GM18870 (cell line): ENCODE results near the gene AOPEP.

Experiments used
- ATAC-seq: cut with Tn5 transposase; IDR thresholded peaks from one replicate; pipeline ENCODE4 v1.9.1; 2021; ENCODE audit warnings: moderate library complexity; ENCODE audit not compliant: unreplicated experiment

Gene AOPEP

DNA sequence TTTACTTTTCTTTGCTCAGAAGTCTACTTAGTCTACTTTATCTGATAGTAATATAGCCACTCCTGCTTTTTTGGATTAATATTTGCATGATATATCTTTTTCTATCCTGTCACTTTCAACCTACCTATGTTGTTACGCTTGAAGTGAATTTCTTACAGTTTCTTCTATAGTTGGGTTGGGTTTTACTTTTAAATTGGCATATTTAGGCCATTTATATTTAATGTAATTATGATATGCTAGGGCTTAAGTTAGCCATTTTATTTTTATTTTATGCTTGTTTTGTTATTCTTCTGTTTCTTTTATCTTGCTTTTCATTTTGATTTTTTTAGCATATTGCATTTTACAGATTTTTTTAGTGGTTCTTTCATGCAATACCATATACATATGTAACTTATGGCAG is 164.7 kb downstream of the AOPEP start:
- no peak for ATAC-seq

DNA sequence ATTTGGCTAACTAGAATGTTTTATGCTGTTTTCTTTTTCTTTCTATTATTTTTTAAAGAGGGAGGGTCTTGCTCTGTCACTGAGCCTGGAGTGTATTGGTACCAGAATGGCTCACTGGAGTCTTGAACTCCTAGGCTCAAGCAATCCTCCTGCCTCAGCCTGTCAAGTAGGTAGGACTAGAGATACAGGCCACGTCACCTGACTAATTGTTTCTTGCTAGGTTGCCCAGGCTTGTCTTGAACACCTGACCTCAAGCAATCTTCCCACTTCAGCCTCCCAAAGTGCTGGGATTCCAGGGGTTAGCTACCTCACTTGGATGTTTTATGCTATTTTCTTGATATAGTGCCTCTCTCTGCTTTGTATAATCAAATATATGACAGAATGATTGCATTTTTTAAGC is 166.2 kb downstream of the AOPEP start:
- ATAC-seq, result no peak

DNA sequence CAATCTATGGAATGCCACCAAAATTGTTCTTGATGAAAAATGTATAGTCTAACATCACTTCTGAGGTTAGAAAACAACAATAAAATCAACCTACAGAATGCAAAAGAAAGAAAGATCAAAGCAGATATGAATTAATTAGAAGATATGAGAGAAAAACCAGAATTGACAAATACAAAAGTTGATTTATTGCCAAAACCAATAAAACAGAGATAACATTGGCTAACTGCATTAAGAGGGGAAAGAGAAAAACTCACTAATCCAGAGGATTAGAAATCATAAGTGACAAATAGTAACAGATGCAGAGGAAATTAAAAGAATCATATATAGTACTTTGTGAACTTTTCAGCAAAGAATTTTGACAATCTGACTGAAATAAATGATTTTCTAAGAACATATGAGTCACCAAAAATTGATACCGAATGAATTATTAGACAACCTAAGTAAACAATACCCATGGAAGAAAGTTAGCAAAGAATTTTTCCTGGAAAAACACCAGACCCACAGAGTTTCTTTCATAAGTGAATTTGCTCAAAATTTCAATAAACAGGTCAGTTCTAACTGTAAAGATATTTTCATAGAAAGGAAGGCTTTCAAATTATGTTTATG is 167.7 kb downstream of the AOPEP start:
- no peak for ATAC-seq

DNA sequence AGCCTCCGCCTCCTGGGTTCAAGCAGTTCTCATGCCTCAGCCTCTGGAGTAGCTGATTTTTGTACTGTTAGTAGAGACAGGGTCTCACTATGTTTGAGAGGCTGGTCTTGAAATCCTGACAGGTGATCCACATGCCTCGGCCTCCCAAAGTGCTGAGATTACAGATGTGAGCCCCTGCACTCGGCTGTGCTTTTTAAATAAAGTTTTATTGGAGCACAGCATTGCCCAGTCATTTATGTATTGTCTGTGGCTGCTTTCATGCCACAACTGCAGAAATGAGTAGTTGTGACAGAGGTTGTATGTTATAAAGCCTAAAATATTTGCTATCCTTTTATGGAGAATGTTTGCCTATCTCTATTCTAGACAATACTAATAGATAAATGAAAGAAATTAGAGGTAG is 169.2 kb downstream of the AOPEP start:
- no peak for ATAC-seq

DNA sequence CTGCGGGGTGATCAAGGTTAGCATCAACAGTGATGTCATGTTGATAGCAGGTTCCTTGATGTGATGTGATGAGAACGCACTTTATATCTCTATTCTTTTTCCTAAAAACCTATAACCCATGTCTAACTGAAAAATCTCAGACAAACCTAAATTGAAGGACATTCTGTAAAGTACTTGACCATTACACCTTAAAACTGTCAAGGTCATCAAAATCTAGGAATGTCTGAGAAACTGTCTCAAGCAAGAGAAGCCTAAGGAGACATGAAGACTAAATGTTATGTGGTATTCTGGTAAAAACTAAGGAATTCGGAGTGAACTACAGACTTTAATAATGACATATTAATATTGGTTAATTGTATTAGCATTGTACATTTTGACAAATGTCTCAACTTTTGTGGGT is 170.0 kb downstream of the AOPEP start:
- ATAC-seq, result no peak

DNA sequence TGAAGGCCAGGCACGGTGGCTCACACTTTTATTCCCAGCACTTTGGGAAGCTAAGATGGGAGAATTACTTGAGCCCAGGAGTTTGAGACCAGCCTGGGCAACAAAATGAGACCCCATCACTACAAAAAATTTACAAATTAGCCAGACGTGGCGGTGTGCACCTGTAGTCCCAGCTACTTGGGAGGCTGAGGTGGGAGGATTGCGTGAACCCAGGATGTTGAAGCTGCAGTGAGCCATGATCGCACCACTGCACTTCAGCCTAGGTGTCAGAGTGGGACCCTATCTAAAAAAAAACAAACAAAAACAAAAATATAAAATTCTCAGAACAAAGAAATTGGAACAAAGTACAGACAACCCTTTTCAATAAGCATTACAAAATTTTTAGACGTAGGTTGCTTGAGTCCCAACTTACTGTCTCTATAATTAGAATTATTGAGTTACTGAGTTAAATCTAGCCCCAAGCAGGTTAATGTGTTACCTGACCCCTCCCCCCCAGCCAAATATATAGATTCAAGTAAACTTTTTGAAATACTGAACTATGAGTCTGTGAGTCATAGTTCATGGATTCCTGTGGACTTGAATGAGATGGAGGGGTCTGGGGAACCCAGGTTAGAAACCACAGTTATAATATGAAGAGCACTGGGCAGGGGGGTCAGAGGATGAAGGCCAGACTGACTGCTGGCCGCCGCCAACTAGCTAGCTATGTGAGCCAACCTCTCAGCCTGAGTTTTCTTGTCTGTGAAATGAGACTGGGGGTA is 173.1 kb downstream of the AOPEP start:
- ATAC-seq, result no peak

DNA sequence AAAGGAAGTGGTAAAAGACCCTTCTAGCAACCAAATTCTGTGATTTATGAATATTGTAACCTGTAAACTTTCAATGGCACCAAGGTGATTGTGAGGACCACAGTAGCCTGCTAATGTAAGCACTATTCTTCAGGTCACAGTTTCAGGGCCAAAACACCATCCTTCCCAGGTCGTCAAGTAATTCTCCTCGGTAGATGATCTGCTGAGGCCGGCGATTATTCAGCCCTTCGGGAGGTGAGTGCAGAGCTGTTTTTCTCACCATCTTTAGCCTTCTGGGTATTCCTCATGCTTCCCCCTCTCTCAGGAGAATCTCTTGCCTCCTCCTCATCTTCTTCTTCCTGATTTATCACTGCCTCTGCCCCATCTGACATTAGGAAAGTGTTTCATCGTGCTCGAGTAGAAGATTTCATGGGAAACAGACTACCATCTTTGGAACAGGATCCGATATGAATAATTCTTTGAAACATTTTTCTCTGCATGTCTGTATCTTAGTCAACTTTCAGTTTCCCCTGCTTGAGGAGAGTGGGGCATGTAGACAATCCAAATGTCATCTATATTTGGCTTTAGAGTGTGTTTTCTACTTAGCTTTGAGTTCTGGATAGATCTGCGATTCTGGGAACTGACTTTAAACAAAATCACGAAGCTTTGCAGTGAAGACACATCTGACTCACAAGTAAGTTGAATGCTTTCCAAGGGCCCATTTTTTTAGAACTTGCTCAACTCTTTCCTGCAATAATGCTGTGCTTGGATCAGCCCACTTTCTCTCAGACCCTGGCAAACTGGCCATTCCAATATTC is 173.9 kb downstream of the AOPEP start:
- no peak for ATAC-seq

DNA sequence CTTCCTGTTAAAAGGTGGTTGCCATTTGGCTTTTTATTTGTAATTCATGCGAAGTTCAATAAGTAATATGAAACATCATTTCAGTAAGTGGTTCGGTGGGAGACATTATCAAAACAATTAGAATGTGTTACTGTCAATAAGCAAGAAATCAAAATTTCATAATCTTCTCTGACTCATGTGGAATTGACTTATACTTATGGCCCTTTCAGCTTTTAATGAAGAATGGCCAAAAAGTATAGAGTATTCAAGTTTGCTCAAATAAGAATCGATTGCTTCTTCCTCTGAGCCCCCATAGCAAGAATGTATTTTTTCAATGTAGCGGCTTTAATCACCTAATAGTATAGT is 174.5 kb downstream of the AOPEP start:
- ATAC-seq, result no peak

DNA sequence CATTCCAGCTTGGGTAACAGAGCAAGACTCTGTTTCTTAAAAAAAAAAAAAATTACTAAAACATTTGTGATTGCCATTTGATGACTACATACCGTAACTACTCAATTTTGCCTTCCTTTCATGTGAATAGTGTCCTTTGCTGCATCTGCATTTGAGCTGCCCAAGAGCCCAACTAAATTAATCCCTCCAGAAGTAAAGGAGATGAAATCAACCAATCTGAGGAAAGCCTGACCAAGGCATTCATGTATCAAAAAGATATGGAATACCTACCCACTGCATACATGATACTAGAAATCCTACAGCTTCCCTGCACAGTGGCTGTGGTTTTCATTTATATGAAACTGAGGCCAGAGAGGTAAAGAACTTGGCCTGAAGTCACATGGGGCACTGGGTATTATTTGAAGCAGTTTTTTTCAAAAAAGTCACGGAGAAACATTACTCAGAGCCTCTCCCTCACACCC is 177.5 kb downstream of the AOPEP start:
- ATAC-seq, result no peak

DNA sequence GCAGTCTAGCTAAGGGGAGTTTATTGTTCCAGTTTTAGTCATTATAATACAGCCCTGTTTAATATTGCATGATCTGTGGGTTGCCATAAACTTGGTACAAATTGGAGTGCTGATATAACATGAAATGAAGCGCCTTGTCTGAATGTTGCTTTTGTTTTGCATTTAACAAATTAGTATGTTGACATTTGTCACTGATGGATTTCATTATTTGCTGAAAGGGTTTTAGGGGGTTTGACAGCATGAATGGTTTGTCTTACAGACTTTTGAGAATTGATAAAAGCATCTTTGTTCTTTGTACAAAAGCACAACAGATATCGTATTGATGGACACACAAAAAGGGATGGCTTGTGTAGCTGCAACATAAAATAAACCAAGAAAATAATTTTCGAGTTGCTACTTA is 178.3 kb downstream of the AOPEP start:
- ATAC-seq, result no peak

DNA sequence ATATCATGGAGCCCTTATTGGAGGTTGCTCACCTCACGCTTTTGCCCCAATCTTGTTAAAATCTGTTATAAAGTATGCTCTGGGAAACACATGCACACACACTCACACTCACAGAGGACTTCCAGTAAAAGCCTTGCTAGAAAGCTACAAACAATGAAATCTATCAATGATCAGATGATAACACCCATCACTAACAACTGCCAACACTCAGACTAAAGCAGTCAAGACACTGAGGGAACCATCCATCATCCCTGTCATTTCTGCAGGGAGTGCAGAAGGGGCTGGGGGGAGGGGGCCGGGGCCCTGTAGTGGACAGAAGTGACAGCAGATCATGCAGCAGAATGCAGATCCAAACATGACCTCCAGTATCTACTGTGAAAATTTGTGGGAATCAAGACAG is 179.1 kb downstream of the AOPEP start:
- ATAC-seq, result no peak

DNA sequence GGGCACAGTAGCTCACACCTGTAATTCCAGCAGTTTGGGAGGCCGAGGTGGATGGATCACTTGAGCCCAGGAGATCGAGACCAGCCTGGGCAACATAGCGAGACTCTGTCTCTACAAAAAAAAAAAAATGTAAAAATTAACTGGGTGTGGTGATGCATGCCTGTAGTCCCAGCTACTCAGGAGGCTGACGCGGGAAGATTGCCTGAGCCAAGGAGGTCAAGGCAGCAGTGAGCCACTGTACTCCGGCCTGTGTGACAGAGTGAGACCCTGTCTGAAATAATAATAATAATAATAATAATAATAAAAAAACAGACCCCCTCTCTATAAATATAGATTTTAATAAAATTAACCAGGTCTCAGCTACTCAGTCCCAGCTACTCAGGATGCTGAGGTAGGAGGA is 179.7 kb downstream of the AOPEP start:
- ATAC-seq, result no peak

DNA sequence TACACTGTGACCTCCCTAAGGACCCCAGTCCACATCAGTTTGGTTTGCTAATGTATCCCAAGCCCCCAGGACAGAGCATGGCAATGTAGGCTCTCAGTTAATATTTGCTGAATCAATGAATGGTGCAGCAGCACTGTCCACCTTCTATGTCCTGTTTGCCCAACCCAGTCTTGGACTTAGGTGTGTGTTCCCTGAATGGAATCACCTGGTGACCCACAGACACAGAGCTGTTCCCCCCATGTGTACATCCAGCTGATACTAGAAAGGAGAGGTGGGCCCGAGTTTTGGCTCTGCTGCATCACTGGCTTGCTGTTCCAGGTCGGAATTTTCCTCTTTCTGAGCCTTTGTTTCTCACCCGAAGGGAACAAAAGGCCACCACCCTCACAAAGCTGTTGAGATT is 180.2 kb downstream of the AOPEP start:
- no peak for ATAC-seq

DNA sequence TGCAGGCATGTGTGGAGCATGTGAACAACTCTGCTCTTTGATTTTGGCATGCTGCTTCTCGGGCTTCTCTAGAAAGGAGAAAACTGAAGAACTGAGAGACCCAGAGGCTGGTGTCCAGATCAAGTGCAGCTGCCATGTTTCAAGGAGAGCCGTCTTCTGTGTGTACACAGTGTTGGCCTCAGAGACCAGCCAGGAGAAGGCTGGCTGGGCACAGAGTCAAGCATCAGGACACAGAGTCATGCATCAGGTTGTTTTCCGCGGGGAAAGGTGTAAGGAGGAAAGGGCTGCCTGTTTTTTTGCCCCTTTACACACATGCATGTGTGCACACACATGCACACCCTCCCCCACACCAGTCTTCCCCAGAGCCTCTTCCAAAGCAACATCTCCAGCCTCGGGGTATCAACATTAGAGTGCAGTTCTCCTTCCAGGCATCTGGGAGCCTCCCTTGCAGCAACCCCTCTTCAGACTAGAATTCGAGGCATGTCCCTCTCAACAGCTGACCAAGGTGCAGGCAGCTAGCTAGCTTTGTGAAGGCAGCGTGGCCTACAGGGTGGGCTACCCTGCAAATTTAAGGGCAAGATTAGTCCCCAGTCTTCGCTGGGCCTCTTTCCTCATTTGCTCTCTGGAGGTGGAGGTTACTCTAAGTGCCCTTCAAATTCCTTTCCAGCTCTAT is 180.9 kb downstream of the AOPEP start:
- ATAC-seq, result no peak

DNA sequence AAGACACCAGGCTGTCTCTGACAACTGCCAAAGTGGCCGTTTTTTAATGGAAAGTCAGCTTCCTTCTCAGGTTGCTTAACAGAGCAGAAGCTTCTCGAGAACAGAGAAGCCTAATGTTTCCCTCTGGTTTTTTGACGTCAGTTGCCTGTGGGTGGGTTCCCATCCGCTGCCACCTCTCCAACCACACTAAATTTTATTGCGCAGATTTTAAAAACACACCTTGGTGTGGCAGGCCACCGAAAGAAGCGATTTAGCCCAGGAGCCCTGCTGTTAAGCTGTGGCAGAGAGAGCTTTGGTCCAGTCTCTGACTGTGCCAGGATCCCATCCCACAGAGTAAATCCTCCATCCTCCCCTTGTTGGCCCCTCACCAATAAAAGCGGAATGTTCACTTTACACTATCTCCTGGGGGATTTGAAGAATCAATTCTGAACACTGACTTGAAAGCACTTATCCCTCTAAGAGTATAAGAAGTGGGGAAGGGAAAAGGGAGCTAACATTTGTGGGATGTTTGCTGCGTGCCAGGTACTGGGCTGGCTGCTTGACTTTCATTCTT is 181.6 kb downstream of the AOPEP start:
- no peak for ATAC-seq

DNA sequence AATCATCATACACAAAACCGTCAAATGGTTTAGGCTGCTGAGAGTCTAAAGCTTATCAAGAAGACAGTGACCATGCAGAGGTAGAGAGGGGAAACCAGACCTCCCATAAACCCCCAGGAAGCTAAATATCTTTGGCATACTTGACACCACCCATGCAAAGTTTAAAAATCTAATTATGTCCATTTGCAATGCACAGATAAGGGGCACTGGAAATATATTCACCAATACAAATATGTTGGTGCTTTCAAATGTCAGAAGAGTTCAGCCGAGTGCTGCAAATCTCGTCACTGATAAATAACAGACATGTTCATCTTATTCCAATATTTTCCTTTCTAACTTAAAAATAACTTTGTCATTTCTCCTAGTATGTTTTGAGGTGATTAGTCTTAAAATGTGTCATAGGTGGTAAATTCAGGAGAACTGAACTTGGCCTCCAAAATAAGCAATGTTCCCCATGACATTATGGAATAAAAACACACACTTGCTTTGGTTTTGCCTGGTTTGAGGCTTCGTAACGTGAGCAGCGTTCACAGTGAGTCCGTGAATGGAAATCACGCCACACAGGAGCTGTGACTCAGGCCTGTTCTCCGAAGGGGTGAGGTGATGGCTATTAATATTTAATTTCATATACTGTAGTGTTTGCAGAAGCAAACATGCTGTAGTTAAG is 182.2 kb downstream of the AOPEP start:
- ATAC-seq, result no peak

DNA sequence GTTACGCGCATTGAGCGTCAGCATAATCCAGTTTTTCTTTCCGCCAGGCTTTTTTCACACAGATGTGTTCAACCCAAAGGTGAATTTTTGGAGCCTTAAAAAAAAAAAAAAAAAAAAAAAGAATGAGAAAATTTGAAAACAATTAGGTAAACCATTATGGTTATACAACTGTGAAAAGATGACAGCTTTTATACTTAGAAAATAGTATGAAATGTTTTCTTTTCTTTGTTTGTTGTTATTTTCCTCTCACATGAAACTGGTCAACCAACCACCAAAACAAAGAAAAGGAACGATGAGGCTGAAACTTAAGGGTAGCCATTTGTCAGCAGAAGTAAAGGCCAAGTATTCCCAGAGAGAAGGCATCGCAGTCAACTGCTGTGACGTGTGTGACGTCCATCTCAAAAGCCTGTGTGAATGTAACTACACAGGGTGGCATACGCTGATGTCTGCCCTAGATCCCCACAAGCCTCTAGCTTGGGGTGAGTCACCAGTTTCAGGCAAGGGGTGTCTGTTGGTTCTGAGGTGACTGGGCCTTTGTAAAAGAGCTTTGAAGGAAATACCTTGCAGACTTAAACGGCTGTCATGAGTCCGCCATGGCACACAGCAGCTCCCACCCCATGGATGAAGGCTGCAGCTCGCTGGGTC is 182.9 kb downstream of the AOPEP start:
- ATAC-seq, result no peak

DNA sequence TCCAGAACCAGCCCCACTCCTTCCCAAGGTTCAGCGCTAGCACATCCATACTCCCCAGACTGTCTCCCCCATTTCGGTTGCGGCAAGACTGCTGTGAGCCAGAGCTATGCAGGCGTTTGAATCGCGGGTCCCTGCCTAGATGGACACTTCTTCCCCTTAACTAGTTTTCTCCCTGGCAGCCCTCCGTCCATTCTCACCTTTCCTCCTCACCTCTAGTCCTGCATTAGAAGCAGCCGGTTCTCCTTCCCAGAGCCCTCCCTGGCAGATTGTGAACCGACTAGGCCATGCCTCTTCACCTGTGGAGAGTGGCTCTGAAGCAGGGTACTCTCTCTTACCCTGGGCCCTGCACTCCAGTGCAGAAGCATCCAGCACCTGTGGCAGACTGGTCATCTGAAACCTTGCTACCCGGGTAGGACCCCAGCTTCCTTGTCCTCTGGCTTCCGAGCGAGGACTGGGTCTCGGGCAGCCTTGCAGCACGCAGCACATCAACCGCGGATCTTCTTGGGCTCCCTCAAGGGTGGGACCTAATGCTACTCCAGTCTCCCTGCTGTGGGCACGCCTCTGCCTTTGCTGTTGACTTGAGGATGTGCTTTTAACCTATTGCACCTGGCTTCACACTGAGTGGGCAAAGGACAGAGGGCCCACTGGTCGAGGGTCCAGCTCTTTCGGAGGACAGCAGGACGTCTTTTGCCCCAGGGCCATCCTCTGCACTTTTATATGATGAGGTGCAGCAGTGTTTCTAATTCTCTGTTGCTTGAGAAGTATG is 183.6 kb downstream of the AOPEP start:
- no peak for ATAC-seq

DNA sequence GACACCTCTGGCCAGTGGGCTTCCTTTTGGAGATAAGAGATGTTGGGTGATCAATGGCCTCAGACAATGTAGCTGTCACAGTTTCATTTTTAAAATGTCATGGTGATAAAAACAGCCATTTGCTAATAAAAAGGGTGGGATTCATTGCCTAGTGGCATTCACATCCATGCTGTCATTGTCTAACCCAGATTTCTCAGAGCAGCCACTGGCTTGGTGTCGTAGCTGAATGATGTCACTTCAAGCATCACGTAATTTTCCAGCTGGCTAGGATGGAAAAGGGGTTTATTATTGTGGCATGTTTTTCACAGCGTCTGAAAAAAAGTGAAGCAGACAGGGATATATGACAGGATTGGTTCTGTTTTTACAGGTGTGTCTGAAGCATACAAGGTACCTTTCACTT is 184.7 kb downstream of the AOPEP start:
- no peak for ATAC-seq
